Upper lobe of right lung (tissue), 1 donor: ENCODE measurements around the gene TENM4. TPM values are rescaled to one million over a fixed set of nuclear protein-coding genes. Genes with fewer than 3 reads are reported as not detected.

Experiments
- ATAC-seq: fragments of 200-7000 bp; cut with Tn5 transposase; one replicate; pipeline ENCODE4 v1.9.1; 2020; ENCODE audit warnings: mild to moderate bottlenecking, moderate library complexity
- DNase-seq: peaks from one replicate; pipeline ENCODE4 v3.0.0-alpha.2; 2020
- H3K27ac ChIP-seq: fragments of 200-600 bp; one replicate; pipeline ENCODE4 v1.8.0; 2022
- H3K27me3 ChIP-seq: fragments of 200-600 bp; one replicate; pipeline ENCODE4 v1.8.0; 2022; ENCODE audit warnings: mild to moderate bottlenecking
- H3K36me3 ChIP-seq: fragments of 200-600 bp; one replicate; pipeline ENCODE4 v1.8.0; 2022
- H3K4me1 ChIP-seq: fragments of 200-600 bp; one replicate; pipeline ENCODE4 v1.8.0; 2022
- H3K4me3 ChIP-seq: fragments of 200-600 bp; one replicate; pipeline ENCODE4 v1.8.0; 2022; ENCODE audit warnings: mild to moderate bottlenecking
- H3K9me3 ChIP-seq: fragments of 200-600 bp; one replicate; pipeline ENCODE4 v1.8.0; 2022
- intact Hi-C: fragments of 100-400 bp; cut with DNase I; formaldehyde crosslinking; loops from one replicate; pipeline ENCODE4 v1.11.0; 2022
- total RNA-seq: library from RNA; stranded (reverse); fragmentation: NEBNext Ultra II Directional; extraction: Animal tissue kit (Norgen Biotek cat#: 25700); gene quantifications from one replicate; pipeline ENCODE4 v1.2.1, GENCODE V29; 2021
- TF ChIP-seq, protein P1 (sequence below): fragments of 200-600 bp; IDR thresholded peaks from one replicate; pipeline ENCODE4 v1.8.0; 2022; ENCODE audit warnings: antibody characterized with exemption
- donor health status: DM: no; HTN: yes; CAD: no; lungs with severe emphysema.

The TENM4 gene
- total RNA-seq, 1 donor from 2014 or later = 4.3 TPM

DNA sequence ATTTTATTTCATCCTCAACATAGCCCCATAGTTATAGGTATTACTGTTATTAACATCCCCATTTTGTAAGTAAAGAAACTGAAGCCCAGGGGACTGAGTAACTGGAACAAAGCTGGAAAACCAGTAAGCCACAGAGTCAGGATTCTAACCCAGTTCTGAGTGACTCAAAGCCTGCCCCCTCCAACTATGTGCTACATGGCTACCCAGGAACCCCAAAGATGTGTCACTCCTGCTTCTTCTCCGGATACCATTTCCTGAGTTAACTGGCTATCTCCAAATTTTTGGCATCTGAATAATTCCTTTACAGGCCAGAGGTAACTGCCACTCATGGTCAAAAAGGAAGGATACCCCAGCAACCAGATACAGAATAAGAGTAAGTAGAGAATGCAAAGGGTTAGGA lies 43.6 kb downstream of the TENM4 start:
- intact Hi-C loops = no loop called here

GRCh38 chr11:79396674-79397073 lies 44.2 kb downstream of the TENM4 start:
- Histone ChIP-seq H3K36me3 (no peaks in the 10 kb centered on the region), H3K9me3 (no peaks in the 10 kb centered on the region), H3K4me3 (no peak overlapping the region), H3K27ac (no peak overlapping the region), H3K4me1 (no peaks in the 10 kb centered on the region), H3K27me3 (no peaks in the 10 kb centered on the region)
- intact Hi-C loops = no loop called here
- no peak for DNase-seq
- no peak for ATAC-seq
- TF ChIP-seq, protein P1, sequence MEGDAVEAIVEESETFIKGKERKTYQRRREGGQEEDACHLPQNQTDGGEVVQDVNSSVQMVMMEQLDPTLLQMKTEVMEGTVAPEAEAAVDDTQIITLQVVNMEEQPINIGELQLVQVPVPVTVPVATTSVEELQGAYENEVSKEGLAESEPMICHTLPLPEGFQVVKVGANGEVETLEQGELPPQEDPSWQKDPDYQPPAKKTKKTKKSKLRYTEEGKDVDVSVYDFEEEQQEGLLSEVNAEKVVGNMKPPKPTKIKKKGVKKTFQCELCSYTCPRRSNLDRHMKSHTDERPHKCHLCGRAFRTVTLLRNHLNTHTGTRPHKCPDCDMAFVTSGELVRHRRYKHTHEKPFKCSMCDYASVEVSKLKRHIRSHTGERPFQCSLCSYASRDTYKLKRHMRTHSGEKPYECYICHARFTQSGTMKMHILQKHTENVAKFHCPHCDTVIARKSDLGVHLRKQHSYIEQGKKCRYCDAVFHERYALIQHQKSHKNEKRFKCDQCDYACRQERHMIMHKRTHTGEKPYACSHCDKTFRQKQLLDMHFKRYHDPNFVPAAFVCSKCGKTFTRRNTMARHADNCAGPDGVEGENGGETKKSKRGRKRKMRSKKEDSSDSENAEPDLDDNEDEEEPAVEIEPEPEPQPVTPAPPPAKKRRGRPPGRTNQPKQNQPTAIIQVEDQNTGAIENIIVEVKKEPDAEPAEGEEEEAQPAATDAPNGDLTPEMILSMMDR = no peak

More for the DNA sequence above, 43.6 kb downstream of the TENM4 start:
- TF ChIP-seq, protein P1 = no peak
- H3K9me3 ChIP-seq = no peaks in the 10 kb centered on the region
- ATAC-seq = no peak
- H3K36me3 ChIP-seq = no peaks in the 10 kb centered on the region
- no peak overlapping the region for H3K4me3 ChIP-seq
- no peaks in the 10 kb centered on the region for H3K4me1 ChIP-seq
- no peaks in the 10 kb centered on the region for H3K27me3 ChIP-seq
- no peak overlapping the region for H3K27ac ChIP-seq
- DNase-seq = no peak

GRCh38 chr11:79396001-79396400 lies 44.8 kb downstream of the TENM4 start:
- Histone ChIP-seq H3K4me3 (no peak overlapping the region), H3K4me1 (no peaks in the 10 kb centered on the region), H3K27ac (no peak overlapping the region), H3K9me3 (no peaks in the 10 kb centered on the region), H3K36me3 (no peaks in the 10 kb centered on the region), H3K27me3 (no peaks in the 10 kb centered on the region)
- no peak for ATAC-seq
- DNase-seq = no peak
- TF ChIP-seq, protein P1 = no peak
- intact Hi-C loops = no loop called here

GRCh38 chr11:79393362-79394043 lies 47.3 kb downstream of the TENM4 start:
- H3K4me3 ChIP-seq = no peak overlapping the region
- intact Hi-C loops = no loop called here

GRCh38 chr11:79392161-79392560 lies 48.7 kb downstream of the TENM4 start:
- DNase-seq (no peak), ATAC-seq (no peak)
- H3K4me3 ChIP-seq = no peak overlapping the region
- H3K9me3 ChIP-seq = no peaks in the 10 kb centered on the region
- H3K27me3 ChIP-seq = no peaks in the 10 kb centered on the region
- TF ChIP-seq, protein P1 = no peak
- H3K27ac ChIP-seq = no peak overlapping the region
- no peaks in the 10 kb centered on the region for H3K4me1 ChIP-seq
- no peaks in the 10 kb centered on the region for H3K36me3 ChIP-seq
- intact Hi-C loops = no loop called here

More at GRCh38 chr11:79393362-79394043, 47.3 kb downstream of the TENM4 start:
- no peaks in the 10 kb centered on the region for H3K9me3 ChIP-seq
- no peaks in the 10 kb centered on the region for H3K36me3 ChIP-seq
- ATAC-seq = no peak
- H3K4me1 ChIP-seq = no peaks in the 10 kb centered on the region
- no peak overlapping the region for H3K27ac ChIP-seq
- DNase-seq = no peak
- H3K27me3 ChIP-seq = no peaks in the 10 kb centered on the region
- TF ChIP-seq, protein P1 = no peak
